CD4-positive, CD25-positive, alpha-beta regulatory T cell (primary cell): ENCODE measurements around the gene HS6ST1. TPM values are rescaled to one million over a fixed set of nuclear protein-coding genes. Genes with fewer than 3 reads are reported as not detected.
A peak's percentile ranks its signal among the peaks of the same experiment; 100 is the strongest.

Experiments
- ATAC-seq, 2 donors: fragments of 150-1000 bp; cut with Tn5 transposase; one replicate each; pipeline ENCODE4 v1.10.0; 2021; ENCODE audit warnings: low read depth in 2 of 2, moderate number of reproducible peaks in 2 of 2, moderate library complexity in 1 of 2
- DNase-seq, 3 donors: peaks; one replicate each; pipeline versions ENCODE4 v3.0.0 to v3.0.0-alpha.2; 2012 to 2022; ENCODE audit warnings: mixed read lengths in 1 of 3
- H3K27ac ChIP-seq: one replicate; pipeline ENCODE4 v1.7.0; 2013; ENCODE audit warnings: mild to moderate bottlenecking, low read length; ENCODE audit not compliant: insufficient read depth, poor library complexity, severe bottlenecking
- H3K27me3 ChIP-seq: one replicate; pipeline ENCODE4 v1.7.0; 2013; ENCODE audit warnings: low read length; ENCODE audit not compliant: control insufficient read depth, insufficient read depth
- H3K36me3 ChIP-seq: one replicate; pipeline ENCODE4 v1.7.0; 2013; ENCODE audit warnings: mild to moderate bottlenecking, low read length, moderate library complexity; ENCODE audit not compliant: control insufficient read depth, insufficient read depth
- H3K4me1 ChIP-seq: 2 replicates; pipeline ENCODE4 v1.7.0; 2013; ENCODE audit warnings: mild to moderate bottlenecking, low read length; ENCODE audit not compliant: insufficient read depth, control insufficient read depth, poor library complexity, severe bottlenecking
- H3K4me3 ChIP-seq: one replicate; pipeline ENCODE4 v1.7.0; 2013; ENCODE audit warnings: low read depth, mild to moderate bottlenecking, low read length, moderate library complexity
- H3K9me3 ChIP-seq, 2 experiments: 1 replicate in 1 of 2; 2 replicates in 1 of 2; pipeline ENCODE4 v1.7.0; 2013; ENCODE audit warnings: low read length in 2 of 2, mild to moderate bottlenecking in 1 of 2, moderate library complexity in 1 of 2; ENCODE audit not compliant: control insufficient read depth in 2 of 2
- H3K27ac Mint-ChIP-seq, 3 donors: one replicate each; pipeline ENCODE4 v1.8.0; 2020 to 2022; ENCODE audit warnings: mild to moderate bottlenecking in 3 of 3, mixed read lengths in 3 of 3, moderate library complexity in 2 of 3
- H3K27me3 Mint-ChIP-seq: one replicate; pipeline ENCODE4 v1.8.0; 2022; ENCODE audit warnings: mild to moderate bottlenecking, mixed read lengths
- H3K36me3 Mint-ChIP-seq: one replicate; pipeline ENCODE4 v1.8.0; 2020; ENCODE audit warnings: mixed read lengths
- H3K4me1 Mint-ChIP-seq, 4 donors: one replicate each; pipeline ENCODE4 v1.8.0; 2020 to 2022; ENCODE audit warnings: mixed read lengths in 4 of 4, mild to moderate bottlenecking in 1 of 4
- H3K4me3 Mint-ChIP-seq, 4 donors: one replicate each; pipeline ENCODE4 v1.8.0; 2020 to 2022; ENCODE audit warnings: mild to moderate bottlenecking in 4 of 4, mixed read lengths in 4 of 4, moderate library complexity in 3 of 4
- H3K9me3 Mint-ChIP-seq, 7 donors: one replicate each; pipeline ENCODE4 v1.8.0; 2020 to 2022; ENCODE audit warnings: mixed read lengths in 7 of 7, mild to moderate bottlenecking in 3 of 7, moderate library complexity in 2 of 7
- polyA plus RNA-seq, 4 donors: library from polyadenylated mRNA; unstranded; fragments of 300-500 nt; fragmentation: Illumina TruSeq; gene quantifications; one replicate each; pipeline ENCODE4 v1.2.3, GENCODE V29; 2021
- total RNA-seq: library from RNA; stranded (reverse); gene quantifications from one replicate; pipeline ENCODE4 v1.2.3, GENCODE V29; 2022

HS6ST1 gene
- total and polyA plus RNA-seq, 5 donors from 2014 or later: 1.1 to 7.6 (median 1.5) TPM

DNA sequence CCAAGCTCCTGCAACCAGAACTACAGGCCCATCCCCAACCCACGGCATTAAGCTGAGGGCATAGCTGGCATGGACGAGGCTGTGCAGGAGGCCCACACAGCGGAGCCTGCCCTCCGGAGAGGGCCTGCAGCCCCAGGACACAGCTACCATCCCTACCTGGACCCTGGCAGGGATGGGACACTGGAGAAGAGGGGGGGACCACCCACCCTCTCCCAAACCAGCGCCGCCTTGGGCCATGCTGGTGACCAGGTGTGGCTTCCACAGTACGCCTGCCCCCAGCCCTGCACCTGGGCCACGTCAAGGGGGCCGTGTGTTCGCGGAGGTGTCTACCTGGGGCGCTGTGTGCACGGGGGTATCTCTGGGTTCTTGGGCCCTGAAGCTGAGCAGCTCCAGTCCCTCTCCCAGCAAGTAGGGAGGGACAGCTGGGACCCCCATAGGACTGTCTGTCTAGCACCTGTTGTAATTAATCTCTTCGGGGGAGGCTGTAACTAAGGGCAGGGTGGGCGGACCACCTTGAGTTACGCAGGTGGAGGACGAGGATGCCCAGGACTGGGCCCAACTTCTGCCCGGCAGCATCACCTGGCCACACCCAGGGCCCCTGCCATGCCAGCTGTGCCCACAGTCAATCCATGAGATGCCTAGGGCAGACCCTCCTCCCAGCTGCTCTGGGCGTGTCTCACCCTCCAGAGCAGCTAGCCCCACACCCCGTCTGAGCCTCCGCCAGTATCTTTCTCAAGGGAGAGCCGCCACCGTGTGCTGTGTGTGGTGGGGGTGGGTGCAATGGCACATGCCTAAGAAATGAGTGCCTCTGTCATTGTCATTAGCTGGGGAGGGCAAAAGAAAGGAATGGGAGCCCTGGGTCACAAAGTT is 18.3 kb downstream of the HS6ST1 start:
- Mint-ChIP-seq H3K4me3 (no peak overlapping the region), H3K36me3 (peaks cover 6% of the 10 kb centered on the region), H3K9me3 (peaks cover 0 to 2% (median 0%) of the 10 kb centered on the region in 7 donors), H3K27me3 (no peaks in the 10 kb centered on the region), H3K4me1 (peaks cover 4 to 13% (median 6%) of the 10 kb centered on the region in 4 donors), H3K27ac (no peak overlapping the region)
- no peaks in the 10 kb centered on the region for H3K9me3 ChIP-seq
- ATAC-seq: no peak
- no peaks in the 10 kb centered on the region for H3K4me1 ChIP-seq
- H3K27ac ChIP-seq: no peak overlapping the region
- H3K4me3 ChIP-seq: no peak overlapping the region
- H3K36me3 ChIP-seq: no peaks in the 10 kb centered on the region
- no peaks in the 10 kb centered on the region for H3K27me3 ChIP-seq
- no peak for DNase-seq

DNA sequence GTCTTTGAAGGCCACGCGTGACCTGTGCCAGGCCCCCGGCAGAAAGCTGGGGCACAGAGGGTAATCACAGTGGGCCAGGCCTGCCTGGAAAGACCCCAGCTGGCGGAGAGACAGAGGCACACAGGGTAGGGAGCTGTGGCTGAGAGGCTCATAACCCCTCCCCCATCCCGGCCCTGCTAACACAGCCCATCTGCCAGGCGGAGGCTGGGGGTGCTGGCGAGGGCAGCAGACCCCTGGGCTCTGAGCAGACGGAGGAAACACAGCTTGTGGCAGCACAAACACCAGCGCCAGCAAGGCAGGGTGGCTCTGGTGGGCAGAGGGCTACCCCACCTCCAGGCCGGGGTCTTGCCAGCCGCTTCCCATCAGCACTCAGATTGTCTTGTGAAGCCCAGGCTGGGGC is 19.0 kb downstream of the HS6ST1 start:
- Histone ChIP-seq H3K9me3 (no peaks in the 10 kb centered on the region), H3K36me3 (no peaks in the 10 kb centered on the region), H3K27me3 (no peaks in the 10 kb centered on the region), H3K4me3 (no peak overlapping the region), H3K4me1 (no peaks in the 10 kb centered on the region), H3K27ac (no peak overlapping the region)
- Mint-ChIP-seq H3K4me3 (no peak overlapping the region), H3K27me3 (no peaks in the 10 kb centered on the region), H3K36me3 (peaks cover 9% of the 10 kb centered on the region), H3K27ac (no peak overlapping the region), H3K4me1 (peaks cover 4 to 16% (median 6%) of the 10 kb centered on the region in 4 donors), H3K9me3 (peaks cover 0 to 2% (median 0%) of the 10 kb centered on the region in 7 donors)
- ATAC-seq (no peak), DNase-seq (no peak)

DNA sequence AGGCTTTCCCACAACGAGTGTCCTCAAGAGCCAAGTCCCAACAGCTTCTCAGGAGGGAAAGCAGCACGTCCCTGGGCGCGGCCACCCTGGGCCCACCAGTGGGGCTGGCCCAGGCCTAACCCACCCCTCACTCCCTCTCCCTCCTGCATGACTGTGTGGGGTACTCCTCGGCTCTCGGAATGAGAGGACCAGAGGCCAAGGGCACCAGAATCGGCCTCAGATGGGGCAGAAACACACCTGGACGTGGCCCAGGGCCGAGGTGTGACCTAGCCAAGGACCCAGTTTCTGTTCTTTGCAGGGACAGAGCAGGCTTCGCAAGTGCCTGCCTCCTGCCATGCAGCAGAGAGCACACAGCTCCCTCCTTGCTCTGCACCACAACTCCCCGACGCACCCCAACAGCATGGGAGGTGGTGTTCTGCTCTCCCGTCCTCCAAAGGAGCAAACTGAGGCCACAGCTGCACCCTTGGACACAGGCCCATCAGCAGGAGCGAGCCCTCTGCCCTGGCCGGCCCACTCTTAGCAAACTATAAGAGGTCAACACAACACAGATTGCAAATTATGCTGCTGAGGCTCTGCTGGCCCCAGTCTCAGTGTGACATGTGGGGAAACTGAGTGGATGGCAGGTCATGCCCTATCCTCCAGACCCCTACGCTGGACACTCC is 19.7 kb downstream of the HS6ST1 start:
- Histone ChIP-seq H3K4me1 (no peaks in the 10 kb centered on the region), H3K27ac (no peak overlapping the region), H3K36me3 (no peaks in the 10 kb centered on the region), H3K4me3 (no peak overlapping the region), H3K27me3 (no peaks in the 10 kb centered on the region), H3K9me3 (no peaks in the 10 kb centered on the region)
- Mint-ChIP-seq H3K27ac (no peak overlapping the region), H3K9me3 (peaks cover 0 to 2% (median 0%) of the 10 kb centered on the region in 7 donors), H3K4me1 (peaks cover 4 to 16% (median 7%) of the 10 kb centered on the region in 4 donors), H3K27me3 (no peaks in the 10 kb centered on the region), H3K36me3 (peaks cover 9% of the 10 kb centered on the region), H3K4me3 (no peak overlapping the region)
- no peak for ATAC-seq
- no peak for DNase-seq

DNA sequence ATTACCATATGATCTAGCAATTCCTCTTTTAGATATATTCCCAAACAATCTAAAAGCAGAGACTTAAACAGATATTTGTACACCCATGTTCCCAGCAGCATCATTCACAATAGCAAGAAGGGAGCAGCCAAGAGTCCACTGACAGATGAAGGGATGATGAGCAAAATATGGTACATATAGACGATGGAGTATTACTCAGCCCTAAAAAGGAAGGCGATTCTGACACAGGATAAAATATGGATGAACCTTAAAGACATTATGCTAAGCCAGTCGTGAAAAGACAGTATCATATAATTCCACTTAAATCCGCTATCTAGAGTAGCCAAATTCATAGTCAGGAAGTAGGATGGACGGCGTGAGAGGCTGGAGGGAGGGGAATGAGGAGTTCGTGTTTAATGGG is 20.4 kb downstream of the HS6ST1 start:
- H3K9me3 ChIP-seq: no peaks in the 10 kb centered on the region
- Mint-ChIP-seq H3K9me3 (peaks cover 0 to 2% (median 0%) of the 10 kb centered on the region in 7 donors), H3K27me3 (no peaks in the 10 kb centered on the region), H3K36me3 (peaks cover 9% of the 10 kb centered on the region), H3K4me3 (no peak overlapping the region), H3K27ac (no peak overlapping the region), H3K4me1 (peaks cover 4 to 17% (median 7%) of the 10 kb centered on the region in 4 donors)
- H3K4me3 ChIP-seq: no peak overlapping the region
- H3K36me3 ChIP-seq: no peaks in the 10 kb centered on the region
- no peak overlapping the region for H3K27ac ChIP-seq
- no peaks in the 10 kb centered on the region for H3K27me3 ChIP-seq
- no peaks in the 10 kb centered on the region for H3K4me1 ChIP-seq
- DNase-seq (no peak), ATAC-seq (no peak)

DNA sequence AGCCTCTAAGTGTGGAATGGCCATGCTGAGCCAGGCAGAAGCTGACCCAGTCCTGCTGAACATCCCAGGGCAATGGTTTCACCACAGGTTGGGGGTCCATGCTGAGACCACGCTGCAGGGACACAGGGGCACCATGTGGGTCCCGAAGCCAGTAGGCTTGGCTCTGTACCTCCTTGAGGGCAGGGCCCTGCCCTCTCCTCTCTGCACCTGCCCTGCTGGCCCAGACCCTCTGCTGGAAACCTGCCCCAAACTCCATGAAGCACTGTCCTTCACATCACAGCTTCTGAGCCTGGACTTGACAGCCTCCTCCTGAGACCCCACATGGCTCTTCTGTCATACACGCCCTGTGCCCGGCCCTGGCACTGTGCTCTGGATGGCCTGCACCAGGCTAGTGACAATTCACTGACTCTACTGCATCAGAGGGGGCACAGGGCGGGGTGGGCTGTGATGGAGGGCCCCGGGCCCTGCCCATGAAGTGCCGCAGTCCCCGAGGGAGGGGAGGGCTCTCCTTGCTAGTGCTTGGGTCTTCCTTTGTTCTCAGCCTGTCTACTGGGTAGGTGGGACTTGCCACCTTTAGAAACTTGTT is 24.7 kb downstream of the HS6ST1 start:
- peaks cover 9% of the 10 kb centered on the region for H3K36me3 Mint-ChIP-seq
- ATAC-seq: no peak
- no peaks in the 10 kb centered on the region for H3K4me1 ChIP-seq
- no peak overlapping the region for H3K27ac Mint-ChIP-seq
- peaks cover 4 to 13% (median 7%) of the 10 kb centered on the region in 4 donors for H3K4me1 Mint-ChIP-seq
- no peaks in the 10 kb centered on the region for H3K27me3 ChIP-seq
- H3K4me3 ChIP-seq: no peak overlapping the region
- H3K9me3 Mint-ChIP-seq: peaks cover 0 to 2% (median 0%) of the 10 kb centered on the region in 7 donors
- H3K27ac ChIP-seq: no peak overlapping the region
- no peak overlapping the region for H3K4me3 Mint-ChIP-seq
- H3K9me3 ChIP-seq: no peaks in the 10 kb centered on the region
- no peaks in the 10 kb centered on the region for H3K27me3 Mint-ChIP-seq
- no peak for DNase-seq
- no peaks in the 10 kb centered on the region for H3K36me3 ChIP-seq

DNA sequence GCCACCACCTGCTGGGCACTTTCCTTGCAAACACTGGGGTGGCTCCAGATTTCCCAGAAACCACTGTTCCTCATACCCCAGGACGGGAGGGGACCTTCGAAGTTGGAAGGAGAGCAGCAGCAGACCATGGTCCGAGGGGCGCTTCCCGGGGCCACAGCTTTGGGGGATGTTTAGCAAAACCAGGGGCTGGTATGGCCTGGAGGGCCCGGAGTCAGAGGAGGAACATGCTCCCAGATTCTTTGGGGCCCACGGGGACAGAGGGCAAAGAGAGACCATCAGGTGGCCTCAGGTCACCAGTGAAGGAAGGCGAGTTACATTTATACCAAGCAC is 25.3 kb downstream of the HS6ST1 start:
- H3K27ac Mint-ChIP-seq: peak overlapping the region in 1 of 3 donors; percentile 31
- no peaks in the 10 kb centered on the region for H3K27me3 ChIP-seq
- H3K36me3 Mint-ChIP-seq: peaks cover 7% of the 10 kb centered on the region
- ATAC-seq (no peak), DNase-seq (no peak)
- H3K27ac ChIP-seq: no peak overlapping the region
- peaks cover 4 to 13% (median 7%) of the 10 kb centered on the region in 4 donors for H3K4me1 Mint-ChIP-seq
- H3K9me3 ChIP-seq: no peaks in the 10 kb centered on the region
- no peak overlapping the region for H3K4me3 Mint-ChIP-seq
- peaks cover 0 to 1% (median 0%) of the 10 kb centered on the region in 7 donors for H3K9me3 Mint-ChIP-seq
- no peaks in the 10 kb centered on the region for H3K27me3 Mint-ChIP-seq
- no peak overlapping the region for H3K4me3 ChIP-seq
- no peaks in the 10 kb centered on the region for H3K4me1 ChIP-seq
- H3K36me3 ChIP-seq: no peaks in the 10 kb centered on the region

DNA sequence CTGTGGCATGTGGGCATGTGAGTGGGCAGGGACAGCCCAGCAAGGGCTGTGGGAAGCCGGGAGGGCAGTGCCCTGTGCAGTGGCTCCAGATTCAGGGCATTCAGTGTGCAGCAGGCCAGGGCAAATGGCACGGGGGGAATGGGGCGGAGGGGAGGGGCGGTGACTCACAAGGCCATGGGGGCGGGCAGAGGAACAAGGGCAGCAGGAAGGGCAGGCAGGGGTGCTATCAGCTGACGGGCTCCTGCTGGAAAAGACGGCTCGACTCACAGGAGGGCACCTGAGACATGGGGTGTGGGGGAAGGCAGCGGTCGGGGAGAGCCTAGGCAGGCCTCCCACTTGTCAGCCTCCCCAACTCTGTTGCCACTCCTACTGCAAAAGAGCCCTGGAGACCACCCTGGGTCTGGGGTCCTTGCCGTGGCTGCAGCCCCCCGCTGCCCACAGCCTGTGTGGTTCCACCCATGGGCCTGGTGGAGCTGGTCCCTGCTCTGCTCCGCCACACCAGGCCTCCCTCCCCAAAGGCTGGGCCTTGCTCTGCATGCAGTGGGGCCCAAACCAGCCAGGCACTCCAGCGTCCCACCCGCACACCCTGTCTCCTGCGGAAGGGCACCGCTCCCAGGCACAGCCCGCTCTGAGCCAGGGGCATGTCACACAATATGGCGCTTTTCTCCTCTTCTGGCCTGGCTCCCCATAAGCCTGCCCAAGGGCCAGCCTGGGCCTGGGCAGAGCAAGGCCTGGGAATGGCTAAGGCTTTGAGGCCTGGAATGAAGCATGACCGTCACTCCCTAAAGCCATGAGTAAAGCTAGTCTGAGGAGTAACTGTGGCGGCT is 25.9 kb downstream of the HS6ST1 start:
- Histone ChIP-seq H3K36me3 (no peaks in the 10 kb centered on the region), H3K4me3 (no peak overlapping the region), H3K27ac (no peak overlapping the region), H3K27me3 (no peaks in the 10 kb centered on the region), H3K4me1 (no peaks in the 10 kb centered on the region), H3K9me3 (no peaks in the 10 kb centered on the region)
- Mint-ChIP-seq H3K4me1 (peaks cover 4 to 13% (median 7%) of the 10 kb centered on the region in 4 donors), H3K27ac (peak overlapping the region in 1 of 3 donors; percentile 31), H3K27me3 (no peaks in the 10 kb centered on the region), H3K9me3 (no peaks in the 10 kb centered on the region), H3K36me3 (peaks cover 4% of the 10 kb centered on the region), H3K4me3 (no peak overlapping the region)
- DNase-seq (no peak), ATAC-seq (no peak)
